ENCODE data around the gene KDM2A. TPM values are rescaled to one million over a fixed set of nuclear protein-coding genes. Genes with fewer than 3 reads are reported as not detected.

KDM2A gene
- total RNA-seq, 4 donors from 2014 or later = 52.2 to 104 (median 75.7) TPM

DNA sequence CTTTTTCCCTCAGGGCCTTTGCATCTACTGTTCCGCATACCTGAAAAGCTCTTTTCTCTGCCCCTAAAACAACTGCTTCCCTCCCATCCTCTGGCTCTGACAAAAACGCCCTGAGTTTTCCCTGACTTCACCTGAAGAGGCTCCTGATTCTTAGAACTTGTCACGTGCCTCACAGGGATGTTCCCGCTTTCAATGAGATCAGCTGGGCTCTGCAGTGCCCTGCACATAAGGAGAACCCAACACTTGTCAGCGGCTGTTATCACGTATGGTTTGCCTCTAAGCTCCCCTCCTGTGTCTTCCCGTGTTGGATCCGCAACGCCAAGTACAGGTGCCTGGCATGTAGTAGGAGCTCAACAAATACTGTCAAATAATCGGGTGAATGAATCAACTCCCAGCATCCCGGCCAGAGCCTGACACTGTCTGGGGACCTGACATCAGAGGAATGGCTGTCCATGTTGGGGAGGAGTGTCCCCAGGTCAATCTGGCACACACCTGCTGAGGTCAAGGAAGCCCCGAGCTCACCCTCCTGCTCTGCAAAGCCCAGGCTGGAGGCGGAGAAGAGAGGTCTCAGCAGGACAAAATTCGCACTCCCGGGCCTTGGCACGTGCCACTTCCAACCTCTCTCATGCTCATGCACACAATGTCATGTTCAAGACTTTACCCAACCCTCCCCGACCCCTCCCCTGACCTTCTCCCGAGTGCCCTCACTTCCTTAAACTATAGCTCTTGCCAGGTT is 143.1 kb downstream of the KDM2A start:
- TF ChIP-seq, protein P1, sequence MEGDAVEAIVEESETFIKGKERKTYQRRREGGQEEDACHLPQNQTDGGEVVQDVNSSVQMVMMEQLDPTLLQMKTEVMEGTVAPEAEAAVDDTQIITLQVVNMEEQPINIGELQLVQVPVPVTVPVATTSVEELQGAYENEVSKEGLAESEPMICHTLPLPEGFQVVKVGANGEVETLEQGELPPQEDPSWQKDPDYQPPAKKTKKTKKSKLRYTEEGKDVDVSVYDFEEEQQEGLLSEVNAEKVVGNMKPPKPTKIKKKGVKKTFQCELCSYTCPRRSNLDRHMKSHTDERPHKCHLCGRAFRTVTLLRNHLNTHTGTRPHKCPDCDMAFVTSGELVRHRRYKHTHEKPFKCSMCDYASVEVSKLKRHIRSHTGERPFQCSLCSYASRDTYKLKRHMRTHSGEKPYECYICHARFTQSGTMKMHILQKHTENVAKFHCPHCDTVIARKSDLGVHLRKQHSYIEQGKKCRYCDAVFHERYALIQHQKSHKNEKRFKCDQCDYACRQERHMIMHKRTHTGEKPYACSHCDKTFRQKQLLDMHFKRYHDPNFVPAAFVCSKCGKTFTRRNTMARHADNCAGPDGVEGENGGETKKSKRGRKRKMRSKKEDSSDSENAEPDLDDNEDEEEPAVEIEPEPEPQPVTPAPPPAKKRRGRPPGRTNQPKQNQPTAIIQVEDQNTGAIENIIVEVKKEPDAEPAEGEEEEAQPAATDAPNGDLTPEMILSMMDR (IDR thresholded peaks at IDR 0.05; ENCODE audit: low read depth) = no peak

- TF ChIP-seq, protein P1 (IDR thresholded peaks at IDR 0.05; ENCODE audit: low read depth) = no peak
These were observed 143.9 kb downstream of the KDM2A start for GRCh38 chr11:67262731-67263675.

- TF ChIP-seq, protein P1 (IDR thresholded peaks at IDR 0.05; ENCODE audit: low read depth) = no peak
These were observed 145.2 kb downstream of the KDM2A start for GRCh38 chr11:67264260-67264659.

- TF ChIP-seq, protein P1 (IDR thresholded peaks at IDR 0.05; ENCODE audit: low read depth) = no peak
These were observed 146.0 kb downstream of the KDM2A start for GRCh38 chr11:67264877-67265632.

- TF ChIP-seq, protein P1 (IDR thresholded peaks at IDR 0.05; ENCODE audit: low read depth) = no peak
These were observed 146.8 kb downstream of the KDM2A start for GRCh38 chr11:67265633-67266448.

- TF ChIP-seq, protein P1 (IDR thresholded peaks at IDR 0.05; ENCODE audit: low read depth) = no peak
These were observed 147.6 kb downstream of the KDM2A start, which contains the start of gene GRK2 for GRCh38 chr11:67266449-67267187. Gene GRK2, plus strand, starts transcription at chr11:67266473. Its CDS starts 227 bp downstream, at chr11:67266700.

All from subcutaneous adipose tissue (tissue), 4 donors.